Loucy (cell line): Measurements from ENCODE around the gene UBAC2.

Source experiments
- H2AFZ ChIP-seq: fragments of 200-600 bp; sonication (generic); 2 replicates; pipeline ENCODE4 v1.6.0; 2016; ENCODE audit warnings: antibody characterized with exemption, mild to moderate bottlenecking, low read length, moderate library complexity
- H3F3A ChIP-seq: fragments of 200-600 bp; 2 replicates; pipeline ENCODE4 v1.6.0; 2016; ENCODE audit warnings: antibody characterized with exemption, low read depth, mild to moderate bottlenecking
- H3K27me3 ChIP-seq: fragments of 200-600 bp; sonication (generic); 2 replicates; pipeline ENCODE4 v1.6.1; 2014; ENCODE audit warnings: low read length, mild to moderate bottlenecking; ENCODE audit not compliant: insufficient read depth, poor library complexity, severe bottlenecking
- H3K36me3 ChIP-seq: fragments of 200-600 bp; sonication (generic); 2 replicates; pipeline ENCODE4 v1.6.1; 2016; ENCODE audit warnings: low read length; ENCODE audit not compliant: insufficient read depth
- H3K4me1 ChIP-seq: fragments of 200-600 bp; sonication (generic); 2 replicates; pipeline ENCODE4 v1.5.1; 2014; ENCODE audit warnings: low read length, mild to moderate bottlenecking; ENCODE audit not compliant: insufficient read depth, poor library complexity, severe bottlenecking
- H3K4me2 ChIP-seq: fragments of 200-600 bp; sonication (generic); 2 replicates; pipeline ENCODE4 v1.6.0; 2014; ENCODE audit warnings: antibody characterized with exemption, low read length, low read depth, mild to moderate bottlenecking; ENCODE audit not compliant: poor library complexity, severe bottlenecking
- H3K4me3 ChIP-seq: fragments of 200-600 bp; sonication (generic); 2 replicates; pipeline ENCODE4 v1.5.1; 2014; ENCODE audit warnings: low read length, mild to moderate bottlenecking, mixed read lengths; ENCODE audit not compliant: poor library complexity, severe bottlenecking
- H3K79me2 ChIP-seq: fragments of 200-600 bp; sonication (generic); 2 replicates; pipeline ENCODE4 v1.6.1; 2014; ENCODE audit warnings: low read length; ENCODE audit not compliant: insufficient read depth
- H3K9ac ChIP-seq: fragments of 200-600 bp; sonication (generic); 2 replicates; pipeline ENCODE4 v1.6.0; 2014; ENCODE audit warnings: mild to moderate bottlenecking, low read depth, low read length, moderate library complexity; ENCODE audit not compliant: poor library complexity, severe bottlenecking
- H3K9me2 ChIP-seq: fragments of 200-600 bp; sonication (generic); replicated peaks from 2 replicates; pipeline ENCODE4 v1.6.1; 2016; ENCODE audit warnings: low read depth, low read length, mixed read lengths
- H3K9me3 ChIP-seq: fragments of 200-600 bp; sonication (generic); 2 replicates; pipeline ENCODE4 v1.6.1; 2014; ENCODE audit warnings: mild to moderate bottlenecking, antibody characterized with exemption, low read length, low read depth; ENCODE audit not compliant: insufficient read depth
- H4K20me1 ChIP-seq: fragments of 200-600 bp; sonication (generic); 2 replicates; pipeline ENCODE4 v1.6.0; 2014; ENCODE audit warnings: antibody characterized with exemption, low read length, mild to moderate bottlenecking; ENCODE audit not compliant: insufficient read depth, poor library complexity, severe bottlenecking
- EZH2phosphoT487 ChIP-seq: fragments of 200-600 bp; IDR thresholded peaks from 2 replicates; pipeline ENCODE4 v1.6.1; 2018; ENCODE audit warnings: antibody characterized with exemption, mild to moderate bottlenecking, moderate library complexity, borderline replicate concordance
- TF ChIP-seq, protein P1 (sequence below): fragments of 200-600 bp; sonication (generic); conservative IDR thresholded peaks from 2 replicates; pipeline ENCODE4 v1.5.1; 2014; ENCODE audit warnings: mild to moderate bottlenecking, antibody characterized with exemption, low read length

UBAC2 gene

DNA sequence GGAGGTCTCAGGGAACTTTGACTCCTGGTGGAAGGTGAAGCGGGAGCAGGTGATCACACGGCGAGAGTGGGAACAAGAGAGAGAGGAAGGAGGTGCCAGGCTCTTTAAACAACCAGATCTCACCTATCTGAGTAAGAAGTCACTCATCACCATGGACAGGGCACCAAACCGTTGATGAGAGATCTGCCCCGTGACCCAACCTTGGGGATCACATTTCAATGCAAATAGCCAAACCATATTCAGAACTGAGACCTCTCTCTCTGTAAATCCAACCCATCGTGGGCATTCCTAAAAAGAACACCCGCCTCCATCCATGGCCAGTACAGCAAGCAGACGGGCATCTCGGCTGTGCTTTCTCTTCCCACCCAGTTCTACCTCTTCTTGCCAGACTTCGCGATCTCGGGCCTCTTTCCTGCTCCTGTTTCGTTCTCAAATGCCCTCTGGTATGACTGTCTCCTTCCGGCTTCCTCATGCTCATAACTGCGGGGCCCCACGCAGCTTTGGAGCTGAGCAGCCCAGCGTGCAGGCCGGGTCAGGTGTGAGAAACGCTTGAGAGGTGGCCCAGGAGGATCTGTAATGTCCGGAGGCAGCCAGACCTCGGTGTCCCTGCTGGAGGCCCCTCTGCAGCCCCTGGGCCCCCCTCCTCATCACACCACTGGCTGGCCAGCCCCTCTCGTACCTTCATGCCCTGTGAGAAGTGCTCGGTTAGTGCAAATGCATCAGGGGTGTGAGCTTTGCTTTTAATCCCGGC lies 203.5 kb downstream of the UBAC2 start:
- Histone ChIP-seq H3K9ac (no peak overlapping the region), H3K79me2 (no peaks in the 10 kb centered on the region), H2AFZ (no peak overlapping the region), H3K36me3 (no peaks in the 10 kb centered on the region), H3K4me2 (no peak overlapping the region), H3K9me2 (no peaks in the 10 kb centered on the region), H3F3A (no peaks in the 10 kb centered on the region), H3K9me3 (no peaks in the 10 kb centered on the region), H3K4me1 (no peaks in the 10 kb centered on the region), H4K20me1 (no peaks in the 10 kb centered on the region), H3K27me3 (peaks cover 5% of the 10 kb centered on the region), H3K4me3 (no peak overlapping the region)
- TF ChIP-seq, protein P1, sequence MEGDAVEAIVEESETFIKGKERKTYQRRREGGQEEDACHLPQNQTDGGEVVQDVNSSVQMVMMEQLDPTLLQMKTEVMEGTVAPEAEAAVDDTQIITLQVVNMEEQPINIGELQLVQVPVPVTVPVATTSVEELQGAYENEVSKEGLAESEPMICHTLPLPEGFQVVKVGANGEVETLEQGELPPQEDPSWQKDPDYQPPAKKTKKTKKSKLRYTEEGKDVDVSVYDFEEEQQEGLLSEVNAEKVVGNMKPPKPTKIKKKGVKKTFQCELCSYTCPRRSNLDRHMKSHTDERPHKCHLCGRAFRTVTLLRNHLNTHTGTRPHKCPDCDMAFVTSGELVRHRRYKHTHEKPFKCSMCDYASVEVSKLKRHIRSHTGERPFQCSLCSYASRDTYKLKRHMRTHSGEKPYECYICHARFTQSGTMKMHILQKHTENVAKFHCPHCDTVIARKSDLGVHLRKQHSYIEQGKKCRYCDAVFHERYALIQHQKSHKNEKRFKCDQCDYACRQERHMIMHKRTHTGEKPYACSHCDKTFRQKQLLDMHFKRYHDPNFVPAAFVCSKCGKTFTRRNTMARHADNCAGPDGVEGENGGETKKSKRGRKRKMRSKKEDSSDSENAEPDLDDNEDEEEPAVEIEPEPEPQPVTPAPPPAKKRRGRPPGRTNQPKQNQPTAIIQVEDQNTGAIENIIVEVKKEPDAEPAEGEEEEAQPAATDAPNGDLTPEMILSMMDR, result no peak
- TF ChIP-seq EZH2phosphoT487, result no peak

DNA sequence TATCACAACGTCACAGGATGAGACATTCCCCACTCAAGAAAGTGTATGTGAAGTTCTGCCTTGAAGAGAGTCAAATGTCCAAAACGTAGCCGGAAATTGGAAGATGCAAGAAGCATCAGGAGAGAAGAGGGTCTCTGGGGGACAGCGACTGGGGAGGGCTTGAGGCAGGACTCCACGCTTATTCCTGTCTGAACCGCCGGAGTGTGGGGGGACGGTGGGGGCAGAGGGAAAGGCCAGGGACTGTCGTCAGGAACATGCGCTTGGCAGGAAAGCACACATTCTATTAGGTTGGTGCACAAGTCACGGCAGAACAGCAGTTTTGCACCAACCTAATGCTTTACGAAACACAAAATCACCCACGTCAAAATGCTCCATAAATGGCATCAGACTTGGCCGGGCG lies 205.3 kb downstream of the UBAC2 start:
- no peaks in the 10 kb centered on the region for H3K36me3 ChIP-seq
- H3K4me2 ChIP-seq, result no peak overlapping the region
- TF ChIP-seq, protein P1, result no peak
- no peak for TF ChIP-seq EZH2phosphoT487
- H3K27me3 ChIP-seq, result peaks cover 5% of the 10 kb centered on the region
- no peaks in the 10 kb centered on the region for H3F3A ChIP-seq
- no peaks in the 10 kb centered on the region for H4K20me1 ChIP-seq
- H3K9me2 ChIP-seq, result no peaks in the 10 kb centered on the region
- H3K79me2 ChIP-seq, result no peaks in the 10 kb centered on the region
- no peaks in the 10 kb centered on the region for H3K9me3 ChIP-seq
- no peak overlapping the region for H3K9ac ChIP-seq
- no peaks in the 10 kb centered on the region for H3K4me1 ChIP-seq
- H2AFZ ChIP-seq, result no peak overlapping the region
- no peak overlapping the region for H3K4me3 ChIP-seq

DNA sequence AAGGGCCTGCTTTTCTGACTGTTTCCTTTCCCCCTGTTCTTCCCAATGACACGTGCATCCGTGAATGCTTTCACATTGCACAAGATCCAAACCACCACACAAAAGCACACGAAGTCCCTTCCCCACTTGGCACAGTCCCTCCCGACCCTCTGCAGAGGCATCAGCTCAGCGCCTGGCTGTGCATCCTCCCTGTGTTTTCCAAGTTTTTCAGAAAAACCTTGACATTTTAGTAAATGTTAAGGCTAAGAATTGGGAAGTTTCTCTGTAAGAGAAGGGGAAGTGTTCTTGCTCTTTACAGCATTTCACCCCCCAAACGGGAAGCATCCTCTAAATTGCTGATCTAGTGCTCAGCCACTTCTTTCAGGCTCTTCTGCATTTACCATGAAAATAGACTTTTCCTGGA lies 206.1 kb downstream of the UBAC2 start:
- no peaks in the 10 kb centered on the region for H3K79me2 ChIP-seq
- peaks cover 5% of the 10 kb centered on the region for H3K27me3 ChIP-seq
- H3F3A ChIP-seq, result no peaks in the 10 kb centered on the region
- H3K9me2 ChIP-seq, result no peaks in the 10 kb centered on the region
- H3K9me3 ChIP-seq, result no peaks in the 10 kb centered on the region
- no peak for TF ChIP-seq EZH2phosphoT487
- TF ChIP-seq, protein P1, result no peak
- H3K4me2 ChIP-seq, result no peak overlapping the region
- no peaks in the 10 kb centered on the region for H3K36me3 ChIP-seq
- no peaks in the 10 kb centered on the region for H3K4me1 ChIP-seq
- no peak overlapping the region for H3K4me3 ChIP-seq
- no peak overlapping the region for H2AFZ ChIP-seq
- no peak overlapping the region for H3K9ac ChIP-seq
- no peaks in the 10 kb centered on the region for H4K20me1 ChIP-seq
